GM21619 (cell line): Measurements from ENCODE around the gene NDUFS6.

Source experiments
- ATAC-seq: cut with Tn5 transposase; IDR thresholded peaks from one replicate; pipeline ENCODE4 v1.9.1; 2021; ENCODE audit not compliant: unreplicated experiment

Gene NDUFS6

DNA sequence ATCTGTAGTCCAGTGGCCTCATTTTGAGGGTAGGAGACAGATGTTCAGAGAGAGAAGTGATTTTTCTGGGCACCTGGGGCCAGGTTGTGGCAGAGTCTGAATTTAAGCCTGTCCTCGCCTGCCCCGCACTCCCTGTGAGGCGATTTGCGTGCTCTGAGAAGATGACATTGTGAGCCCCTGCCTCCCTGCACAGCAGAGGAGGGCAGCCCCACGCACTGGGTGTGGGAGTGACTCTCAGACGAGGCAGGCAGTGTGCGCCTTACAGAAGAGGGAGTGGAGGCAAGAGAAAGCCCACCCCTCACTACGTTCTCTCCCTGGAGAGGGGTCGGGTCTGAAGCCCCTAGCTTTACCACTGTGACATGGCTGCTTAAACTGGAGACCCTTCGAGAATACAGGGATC is 45.8 kb downstream of the NDUFS6 start:
- ATAC-seq: no peak

DNA sequence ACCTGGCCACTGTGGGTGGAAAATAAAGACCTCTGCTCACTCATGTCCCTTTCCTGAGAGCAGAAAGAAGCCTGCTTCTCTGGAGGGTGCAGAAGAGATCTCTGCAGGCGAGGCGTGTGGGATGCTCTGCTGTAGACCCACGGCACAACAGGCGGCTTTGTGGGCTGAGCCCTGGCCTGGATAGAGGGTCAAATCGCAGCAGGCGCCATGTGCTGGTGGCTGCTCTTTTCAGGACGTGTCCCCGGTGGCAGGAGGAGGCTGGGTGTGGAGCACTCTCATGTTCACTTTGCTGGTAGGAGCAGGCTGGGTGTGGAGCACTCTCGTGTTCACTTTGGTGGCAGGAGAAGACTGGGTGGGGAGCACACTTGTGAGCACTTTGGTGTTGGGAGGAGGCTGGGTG is 46.4 kb downstream of the NDUFS6 start:
- no peak for ATAC-seq

- no peak for ATAC-seq
Observed at GRCh38 chr5:1850324-1851154, 49.3 kb downstream of the NDUFS6 start.

DNA sequence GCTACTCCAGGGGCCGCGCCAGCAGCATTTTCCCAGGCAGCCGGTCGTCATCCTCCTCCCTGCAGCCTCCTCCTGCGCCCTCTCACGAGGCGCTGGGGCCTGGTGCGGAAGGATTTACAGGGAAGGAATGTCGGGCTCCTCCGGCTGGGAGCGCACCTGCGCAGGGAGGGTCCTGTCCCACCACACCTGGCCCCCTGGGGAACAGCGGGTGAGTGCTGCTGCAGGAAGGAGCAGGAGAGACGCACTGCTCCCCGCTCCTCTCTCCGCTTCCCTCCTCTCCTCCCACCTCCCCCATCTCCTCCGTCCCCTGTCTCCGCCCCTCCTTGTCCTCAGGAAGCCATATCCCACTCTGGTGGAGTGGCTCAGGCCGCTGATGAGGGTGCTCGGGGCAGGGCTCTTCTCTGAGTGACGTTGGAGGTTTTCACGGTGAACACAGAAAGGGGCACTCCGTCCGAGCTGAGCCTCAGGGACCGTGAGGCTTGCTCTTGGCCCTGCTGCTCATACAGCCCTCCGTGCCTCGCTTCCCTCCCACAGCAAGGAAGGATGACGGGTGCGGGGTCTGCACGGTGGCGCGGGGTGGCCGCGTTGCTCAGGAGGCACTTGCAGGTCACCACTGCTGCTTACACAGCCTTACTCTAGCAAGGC is 50.2 kb downstream of the NDUFS6 start:
- no peak for ATAC-seq

DNA sequence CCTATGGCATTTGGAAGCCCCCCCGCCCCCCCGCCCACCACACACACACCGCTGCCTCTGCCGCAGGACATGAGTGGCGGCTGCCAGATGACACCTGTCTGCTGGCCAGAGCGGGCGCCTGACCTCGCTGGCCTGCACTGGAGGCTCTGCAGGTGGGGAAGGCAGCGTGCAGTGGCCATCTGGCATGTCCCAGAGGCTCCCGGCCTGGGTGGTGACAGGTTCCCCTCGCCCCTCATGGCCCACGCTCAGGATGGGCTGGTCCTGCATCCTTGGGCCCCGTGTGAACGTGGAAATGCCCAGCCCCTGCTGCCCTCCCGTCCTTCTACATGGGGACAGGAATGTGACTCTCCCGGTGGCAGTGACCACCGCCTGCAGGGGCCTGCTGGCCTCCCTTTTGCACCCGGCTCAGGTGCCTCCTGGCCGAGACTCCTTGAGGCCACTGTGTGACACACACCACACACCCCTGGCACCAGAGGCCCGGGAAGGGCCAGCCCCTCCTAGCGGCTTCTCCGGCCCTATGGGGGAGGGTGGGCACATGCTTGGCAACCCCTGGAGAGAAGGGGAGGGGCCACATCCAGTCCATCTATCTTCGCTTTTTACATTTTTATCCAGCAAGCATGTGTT is 51.2 kb downstream of the NDUFS6 start:
- no peak for ATAC-seq

- ATAC-seq: no peak
Observed at GRCh38 chr5:1853531-1853930, 52.3 kb downstream of the NDUFS6 start.

DNA sequence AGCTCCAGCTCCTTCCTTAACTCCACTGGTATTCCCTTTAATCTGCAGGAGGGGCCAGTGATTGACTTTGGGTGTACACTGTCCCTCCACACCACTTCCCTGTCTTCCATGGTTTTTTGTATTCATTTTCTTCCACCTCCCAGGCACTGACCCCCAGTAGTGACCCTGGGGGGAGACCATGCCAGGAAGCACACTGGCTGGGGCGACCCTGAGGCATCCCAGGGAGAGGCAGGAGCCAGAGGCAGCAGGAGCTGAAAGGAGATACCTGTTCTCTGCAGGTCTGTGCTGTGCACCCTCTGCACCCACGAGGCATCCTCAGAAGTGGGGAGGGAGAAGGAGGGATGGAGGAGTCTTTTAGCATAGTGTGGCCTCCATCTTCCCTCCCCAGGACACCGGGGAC is 53.9 kb downstream of the NDUFS6 start:
- ATAC-seq: no peak

GRCh38 chr5:1855596-1855995 is 54.4 kb downstream of the NDUFS6 start:
- no peak for ATAC-seq

- no peak for ATAC-seq
Observed at GRCh38 chr5:1856596-1857255, 55.5 kb downstream of the NDUFS6 start.

GRCh38 chr5:1857256-1857600 is 56.0 kb downstream of the NDUFS6 start:
- no peak for ATAC-seq

DNA sequence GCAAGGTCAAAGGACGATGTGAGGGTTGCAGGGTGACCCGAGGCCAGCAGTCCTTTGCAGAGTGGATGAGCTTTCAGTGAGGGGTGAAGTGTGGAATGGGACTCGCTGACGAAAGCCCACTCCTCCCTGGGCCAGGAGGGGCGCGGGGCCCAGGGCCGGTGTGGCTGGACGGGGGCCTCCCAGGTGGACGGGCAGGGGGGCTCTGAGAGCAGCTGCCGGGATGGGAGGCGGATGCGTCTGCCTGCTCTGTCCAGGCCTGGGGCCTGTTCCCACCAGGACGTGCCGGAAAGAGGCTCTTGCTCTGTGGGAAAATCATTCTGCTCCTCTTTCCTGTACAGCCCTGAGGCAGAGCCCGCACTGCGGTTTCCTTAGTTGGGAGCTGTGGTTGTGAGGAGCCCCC is 57.2 kb downstream of the NDUFS6 start:
- no peak for ATAC-seq

- no peak for ATAC-seq
Observed at GRCh38 chr5:1859099-1859498, 57.9 kb downstream of the NDUFS6 start.

DNA sequence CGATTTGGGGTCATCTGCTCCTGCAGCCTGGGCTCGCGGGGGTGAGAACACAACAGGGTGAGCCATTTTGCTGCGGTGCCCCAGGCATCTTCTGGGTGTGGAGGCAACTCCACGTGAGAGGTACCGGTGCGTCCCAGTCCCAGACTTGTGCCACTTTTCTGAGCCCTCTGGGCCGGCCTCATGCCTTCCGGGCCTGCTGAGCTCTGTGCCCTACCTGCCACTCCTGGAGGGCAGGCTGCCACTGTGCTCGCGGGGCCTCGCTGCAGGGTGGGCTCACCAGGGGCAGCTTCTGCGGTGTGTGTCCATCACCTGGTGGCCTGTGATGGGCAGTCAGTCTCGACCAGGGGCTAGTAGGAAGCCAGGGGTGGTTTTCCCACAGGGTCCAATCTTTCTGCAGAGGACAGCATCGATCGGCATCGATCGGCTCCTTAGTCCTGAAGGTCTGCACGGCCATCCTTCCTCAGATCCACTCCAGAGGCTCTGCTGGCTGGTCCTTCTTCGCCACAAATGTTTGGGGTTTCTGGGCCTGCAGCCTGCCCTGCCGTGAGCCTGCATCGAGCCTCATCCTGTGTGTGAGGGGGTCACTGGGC is 58.9 kb downstream of the NDUFS6 start:
- no peak for ATAC-seq

DNA sequence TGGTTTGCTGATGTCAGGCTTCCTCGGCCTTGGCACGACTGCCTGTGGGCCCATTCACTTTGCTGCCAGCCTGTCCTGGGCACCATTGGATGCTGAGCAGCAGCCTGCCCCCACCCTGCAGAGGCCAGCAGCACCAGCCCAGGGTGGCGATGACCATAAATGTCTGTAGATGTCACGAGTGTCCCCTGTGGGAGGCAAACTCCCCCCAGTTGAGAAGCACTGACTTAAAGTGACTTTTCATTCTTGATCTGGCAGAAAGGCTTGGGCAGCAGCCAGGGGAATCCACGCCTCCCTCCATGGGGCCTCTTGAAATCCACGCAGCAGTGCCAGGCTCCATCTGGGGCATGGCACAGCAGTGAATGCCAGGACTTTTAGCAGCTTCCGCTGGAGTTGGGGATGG is 59.7 kb downstream of the NDUFS6 start:
- no peak for ATAC-seq

DNA sequence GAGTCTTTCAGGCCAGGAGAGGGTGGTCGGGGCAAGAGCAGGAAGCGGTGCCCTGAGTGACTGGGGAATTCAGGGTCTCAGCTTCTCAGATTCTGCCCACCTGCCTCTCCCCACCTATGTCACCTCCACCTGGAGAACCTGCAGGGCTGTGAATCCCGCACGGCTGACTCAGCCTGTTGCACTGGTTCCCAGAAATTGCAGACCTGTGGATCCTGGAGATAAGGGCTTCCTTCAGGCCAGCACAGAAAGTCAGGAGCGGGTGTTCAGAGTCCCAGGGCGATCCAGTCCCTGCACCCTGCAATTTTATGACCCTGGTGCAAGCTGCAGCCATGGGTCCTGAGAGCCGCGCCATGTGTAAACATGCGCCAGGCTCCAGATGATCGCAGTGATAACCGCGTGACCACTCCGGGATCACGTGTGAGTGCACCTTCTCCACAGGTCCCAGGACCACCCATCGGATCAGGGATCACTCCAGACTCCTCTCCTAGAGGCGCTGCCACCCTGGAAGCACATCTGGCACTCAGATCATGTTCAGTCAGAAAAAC is 63.8 kb downstream of the NDUFS6 start:
- ATAC-seq: no peak

- no peak for ATAC-seq
Observed at GRCh38 chr5:1865486-1865885, 64.3 kb downstream of the NDUFS6 start.
